Spleen (tissue), 7 donors: ENCODE measurements around the gene SERHL2.

Source experiments
- POLR2A ChIP-seq, 3 donors: fragments of 450-650 bp; IDR thresholded peaks; one replicate each; pipeline ENCODE4 v1.5.1; 2017; ENCODE audit warnings: antibody characterized with exemption in 3 of 3, mild to moderate bottlenecking in 1 of 3
- TF ChIP-seq, protein P1 (sequence below), 11 experiments: fragments of 200-600 bp in 7 of 11; fragments of 450-650 bp in 4 of 11; sonication (generic) in 4 of 11; IDR thresholded peaks in 8 of 11; conservative IDR thresholded peaks in 3 of 11; 1 replicate in 7 of 11; 2 replicates in 4 of 11; pipeline versions ENCODE4 v1.4.0 to v1.8.0; 2016 to 2021; ENCODE audit warnings: antibody characterized with exemption in 11 of 11, inconsistent platforms in 4 of 11, mild to moderate bottlenecking in 1 of 11
- donor health status: DM: no; HTN: no; CAD: no; lungs with moderate emphysema.
- donor health status: DM: no; HTN: no; CAD: no.
- donor health status: DM: no; HTN: no; CAD: no.

- TF ChIP-seq, protein P1, sequence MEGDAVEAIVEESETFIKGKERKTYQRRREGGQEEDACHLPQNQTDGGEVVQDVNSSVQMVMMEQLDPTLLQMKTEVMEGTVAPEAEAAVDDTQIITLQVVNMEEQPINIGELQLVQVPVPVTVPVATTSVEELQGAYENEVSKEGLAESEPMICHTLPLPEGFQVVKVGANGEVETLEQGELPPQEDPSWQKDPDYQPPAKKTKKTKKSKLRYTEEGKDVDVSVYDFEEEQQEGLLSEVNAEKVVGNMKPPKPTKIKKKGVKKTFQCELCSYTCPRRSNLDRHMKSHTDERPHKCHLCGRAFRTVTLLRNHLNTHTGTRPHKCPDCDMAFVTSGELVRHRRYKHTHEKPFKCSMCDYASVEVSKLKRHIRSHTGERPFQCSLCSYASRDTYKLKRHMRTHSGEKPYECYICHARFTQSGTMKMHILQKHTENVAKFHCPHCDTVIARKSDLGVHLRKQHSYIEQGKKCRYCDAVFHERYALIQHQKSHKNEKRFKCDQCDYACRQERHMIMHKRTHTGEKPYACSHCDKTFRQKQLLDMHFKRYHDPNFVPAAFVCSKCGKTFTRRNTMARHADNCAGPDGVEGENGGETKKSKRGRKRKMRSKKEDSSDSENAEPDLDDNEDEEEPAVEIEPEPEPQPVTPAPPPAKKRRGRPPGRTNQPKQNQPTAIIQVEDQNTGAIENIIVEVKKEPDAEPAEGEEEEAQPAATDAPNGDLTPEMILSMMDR (IDR thresholded peaks at IDR 0.05 in 8 of 11, conservative IDR thresholded peaks at IDR 0.05 in 3 of 11), result peak; percentile 78 to 95 (median 90)
- TF ChIP-seq POLR2A (IDR thresholded peaks at IDR 0.05), result no peak
Observed at GRCh38 chr22:42621505-42622002, 67.8 kb downstream of the SERHL2 start.
